H1 (cell line): ENCODE data around the gene TSKU. TPM values are rescaled to one million over a fixed set of nuclear protein-coding genes. Genes with fewer than 3 reads are reported as not detected.

Source experiments
- CTCF ChIA-PET: fragments of 300-600 bp; sonication (Branson Sonifier 250); formaldehyde crosslinking; loops from one replicate; lab custom pipeline; 2021; ENCODE audit not compliant: partially characterized antibody; lab: Charles Lee
- POLR2A ChIA-PET: fragments of 300-600 bp; sonication (Branson Sonifier 250); formaldehyde crosslinking; loops from one replicate; lab custom pipeline; 2021; ENCODE audit warnings: inconsistent platforms; ENCODE audit not compliant: partially characterized antibody; lab: Charles Lee
- DNase-seq, 2 experiments: peaks; one replicate each; pipeline versions ENCODE4 v3.0.0 to v3.0.0-alpha.2; 2010 to 2022; ENCODE audit warnings: low spot score in 2 of 2, low read depth in 1 of 2, mixed read lengths in 1 of 2
- FAIRE-seq: peaks from 2 replicates; lab custom pipeline; 2011; peaks lifted over from hg19 to GRCh38; lab: Jason Lieb, UNC
- H2AFZ ChIP-seq: 2 replicates; pipeline ENCODE4 v1.8.1; 2012; ENCODE audit warnings: low read length, inconsistent platforms
- H2AK5ac ChIP-seq: 2 replicates; pipeline ENCODE4 v1.6.1; 2013; ENCODE audit warnings: low read depth, low read length
- H2BK120ac ChIP-seq: replicated peaks from 2 replicates; pipeline ENCODE3; 2013; ENCODE audit warnings: low read depth, low read length, inconsistent platforms
- H2BK12ac ChIP-seq: 2 replicates; pipeline ENCODE4 v1.6.1; 2013; ENCODE audit warnings: low read depth, low read length
- H2BK15ac ChIP-seq: 2 replicates; pipeline ENCODE4 v1.6.1; 2013; ENCODE audit warnings: low read length
- H2BK20ac ChIP-seq: 2 replicates; pipeline ENCODE4 v1.6.1; 2013; ENCODE audit warnings: low read length
- H2BK5ac ChIP-seq: 2 replicates; pipeline ENCODE4 v1.6.1; 2013; ENCODE audit warnings: low read depth, low read length
- H3K14ac ChIP-seq: 2 replicates; pipeline ENCODE4 v1.6.1; 2013; ENCODE audit warnings: inconsistent platforms; ENCODE audit not compliant: insufficient read length
- H3K18ac ChIP-seq: 2 replicates; pipeline ENCODE4 v1.6.1; 2013; ENCODE audit warnings: low read length; ENCODE audit errors: extremely low read depth
- H3K23ac ChIP-seq: 2 replicates; pipeline ENCODE4 v1.6.1; 2013; ENCODE audit warnings: inconsistent platforms; ENCODE audit not compliant: insufficient read length
- H3K23me2 ChIP-seq: 2 replicates; pipeline ENCODE4 v1.6.1; 2013; ENCODE audit warnings: low read depth, low read length
- H3K27ac ChIP-seq: 2 replicates; pipeline ENCODE4 v1.6.1; 2011; ENCODE audit warnings: low read depth, low read length, inconsistent platforms
- H3K27me3 ChIP-seq, 4 experiments: replicated peaks in 1 of 4; 1 replicate in 1 of 4; 2 replicates in 3 of 4; pipeline versions ENCODE4 v1.6.1 to v1.8.1; 2011 to 2013; ENCODE audit warnings: low read length in 3 of 4, mild to moderate bottlenecking in 3 of 4, inconsistent platforms in 2 of 4, mixed read lengths in 2 of 4, moderate library complexity in 1 of 4; ENCODE audit not compliant: control insufficient read depth in 3 of 4, insufficient read depth in 3 of 4; ENCODE audit errors: extremely low read depth in 1 of 4
- H3K36me3 ChIP-seq, 4 experiments: 2 replicates each; pipeline versions ENCODE4 v1.6.1 to v1.8.1; 2011 to 2013; ENCODE audit warnings: mild to moderate bottlenecking in 4 of 4, low read length in 3 of 4, moderate library complexity in 2 of 4, control low read depth in 1 of 4, inconsistent platforms in 1 of 4; ENCODE audit not compliant: insufficient read depth in 4 of 4, control insufficient read depth in 2 of 4
- H3K4ac ChIP-seq: replicated peaks from 2 replicates; pipeline ENCODE3; 2013; ENCODE audit warnings: low read length, low read depth, mixed read lengths, inconsistent platforms; ENCODE audit not compliant: insufficient read length
- H3K4me1 ChIP-seq, 4 experiments: replicated peaks in 1 of 4; 1 replicate in 1 of 4; 2 replicates in 3 of 4; pipeline versions ENCODE4 v1.6.1 to v1.8.1; 2011 to 2013; ENCODE audit warnings: low read length in 3 of 4, inconsistent platforms in 2 of 4, mixed read lengths in 1 of 4; ENCODE audit not compliant: insufficient read depth in 4 of 4, control insufficient read depth in 3 of 4
- H3K4me2 ChIP-seq, 2 experiments: 2 replicates each; pipeline versions ENCODE4 v1.6.1 to v1.8.1; 2011 to 2013; ENCODE audit warnings: low read depth in 2 of 2, low read length in 2 of 2, control low read depth in 1 of 2, inconsistent platforms in 1 of 2, mild to moderate bottlenecking in 1 of 2; ENCODE audit not compliant: insufficient read depth in 1 of 2
- H3K4me3 ChIP-seq, 4 experiments: fragments of 200-600, 300-600 bp in 1 of 4; sonication (generic), shearing (Covaris generic), sonication (Bioruptor Twin) in 1 of 4; 2 replicates each; pipeline versions ENCODE4 v1.5.1 to v1.8.1; 2011 to 2016; ENCODE audit warnings: low read length in 4 of 4, low read depth in 3 of 4, control low read depth in 2 of 4, inconsistent platforms in 2 of 4, mild to moderate bottlenecking in 2 of 4, mixed read lengths in 1 of 4, moderate library complexity in 1 of 4; ENCODE audit not compliant: insufficient read depth in 2 of 4; ENCODE audit errors: extremely low read depth in 1 of 4
- H3K56ac ChIP-seq: replicated peaks from 2 replicates; pipeline ENCODE3; 2013; ENCODE audit warnings: low read depth, mild to moderate bottlenecking, mixed read lengths, low read length, inconsistent platforms; ENCODE audit not compliant: insufficient read length
- H3K79me1 ChIP-seq: 2 replicates; pipeline ENCODE4 v1.6.1; 2013; ENCODE audit warnings: low read depth, low read length, control low read depth
- H3K79me2 ChIP-seq, 2 experiments: 2 replicates each; pipeline versions ENCODE4 v1.6.1 to v1.8.1; 2012 to 2013; ENCODE audit warnings: low read length in 2 of 2, mild to moderate bottlenecking in 2 of 2, inconsistent platforms in 1 of 2; ENCODE audit not compliant: insufficient read depth in 2 of 2, control insufficient read depth in 1 of 2
- H3K9ac ChIP-seq, 4 experiments: replicated peaks in 1 of 4; 1 replicate in 1 of 4; 2 replicates in 3 of 4; pipeline versions ENCODE4 v1.6.1 to v1.8.1; 2011 to 2013; ENCODE audit warnings: low read depth in 3 of 4, low read length in 3 of 4, control low read depth in 2 of 4, mild to moderate bottlenecking in 2 of 4, moderate library complexity in 2 of 4, inconsistent platforms in 1 of 4; ENCODE audit errors: extremely low read depth in 1 of 4
- H3K9me3 ChIP-seq, 2 experiments: 2 replicates each; pipeline versions ENCODE4 v1.6.1 to v1.8.1; 2012 to 2013; ENCODE audit warnings: mild to moderate bottlenecking in 2 of 2, moderate library complexity in 2 of 2, control low read depth in 1 of 2, inconsistent platforms in 1 of 2, low read depth in 1 of 2, low read length in 1 of 2, mixed read lengths in 1 of 2; ENCODE audit not compliant: insufficient read depth in 2 of 2
- H4K20me1 ChIP-seq, 2 experiments: replicated peaks in 1 of 2; 2 replicates each; pipeline versions ENCODE3 to v1.8.1; 2011 to 2013; ENCODE audit warnings: inconsistent platforms in 2 of 2, low read length in 2 of 2, mild to moderate bottlenecking in 1 of 2; ENCODE audit not compliant: insufficient read depth in 2 of 2, control insufficient read depth in 1 of 2
- H4K5ac ChIP-seq: 2 replicates; pipeline ENCODE4 v1.6.1; 2013; ENCODE audit warnings: low read length, low read depth, mixed read lengths, inconsistent platforms; ENCODE audit not compliant: insufficient read length
- H4K8ac ChIP-seq: 2 replicates; pipeline ENCODE4 v1.8.0; 2013; ENCODE audit warnings: mild to moderate bottlenecking, moderate library complexity, low read length, inconsistent platforms; ENCODE audit not compliant: insufficient read depth; ENCODE audit errors: extremely low read depth
- H4K91ac ChIP-seq: replicated peaks from 2 replicates; pipeline ENCODE3; 2013; ENCODE audit warnings: low read length, mixed read lengths, inconsistent platforms; ENCODE audit not compliant: insufficient read length
- WGBS, 2 experiments: shearing (Covaris generic) in 1 of 2; methylation state at CpG; one replicate each; pipeline versions ENCODE4 v1.1.6 to v1.1.7; 2013 to 2015; ENCODE audit warnings: low lambda C conversion rate in 2 of 2, mixed read lengths in 2 of 2, inconsistent platforms in 1 of 2, low coverage in 1 of 2, missing lambda C conversion rate in 1 of 2; ENCODE audit not compliant: insufficient replicate concordance in 2 of 2, insufficient coverage in 1 of 2, insufficient read length in 1 of 2; ENCODE audit errors: extremely low coverage in 1 of 2, missing lambda C conversion rate in 1 of 2; 5-methylcytosine and 5-hydroxymethylcytosine counted together
- polyA plus RNA-seq, 7 experiments: library from polyadenylated mRNA; depleted of rRNA in 3 of 7; stranded (reverse) in 5 of 7; unstranded in 2 of 7; fragments of >200 nt in 5 of 7; fragments of 200-250 nt in 2 of 7; gene quantifications; 1 replicate in 5 of 7; 2 replicates in 1 of 7; 4 replicates in 1 of 7; pipeline versions ENCODE4 v1.2.1 to v1.2.3, GENCODE V29; 2011 to 2013; ENCODE audit warnings: missing spikeins in 2 of 7, mixed read lengths in 2 of 7
- total RNA-seq: library from RNA; stranded (reverse); fragmentation: NEBNext Ultra II Directional; extraction: Animal tissue kit (Norgen Biotek cat#: 25700); gene quantifications from 2 replicates; pipeline ENCODE4 v1.2.1, GENCODE V29; 2021

The TSKU gene
- total and polyA plus RNA-seq, 2 of the 8 experiments (the other 6 are each of a cell fraction or from before 2014, with no cell fraction given), result 22.8 to 28.4 TPM

DNA sequence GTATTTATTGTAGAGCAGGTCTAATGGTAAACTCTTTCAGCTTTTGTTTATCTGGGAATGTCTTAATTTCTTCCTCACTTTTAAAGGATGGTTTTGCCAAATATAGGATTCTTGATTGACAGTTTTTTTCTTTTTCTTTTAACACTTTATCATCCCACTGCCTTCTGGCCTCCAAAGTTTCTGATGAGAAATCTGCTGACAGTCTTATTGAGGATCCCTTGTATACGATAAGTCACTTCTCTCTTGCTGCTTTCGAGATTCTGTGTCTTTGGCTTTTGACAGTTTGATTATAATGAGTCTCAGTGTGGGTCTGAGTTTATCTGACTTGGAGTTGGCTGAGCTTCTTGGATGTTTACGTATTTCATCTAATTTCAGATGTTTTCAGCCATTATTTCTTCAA lies 6.7 kb upstream of the TSKU start:
- Histone ChIP-seq H3K4me1 (peaks cover 2 to 10% (median 5%) of the 10 kb centered on the region in 4 experiments), H2AK5ac (no peak overlapping the region), H3K9me3 (peaks cover 11 to 20% of the 10 kb centered on the region in 2 experiments), H2BK20ac (no peak overlapping the region), H3K79me1 (no peaks in the 10 kb centered on the region), H4K5ac (no peak overlapping the region), H2BK5ac (no peak overlapping the region), H3K4me2 (no peak overlapping the region), H3K14ac (no peak overlapping the region), H3K79me2 (no peaks in the 10 kb centered on the region), H3K4ac (no peak overlapping the region), H3K56ac (no peak overlapping the region), H3K18ac (no peak overlapping the region), H2BK120ac (no peak overlapping the region), H3K23ac (no peak overlapping the region), H2BK15ac (no peak overlapping the region), H2BK12ac (no peak overlapping the region), H3K27me3 (no peaks in the 10 kb centered on the region), H3K4me3 (no peak overlapping the region), H3K36me3 (0 out of 8 replicates have a peak, but pooled peaks cover 0 to 4% (median 0%) of the 10 kb centered on the region in 4 experiments), H3K27ac (no peak overlapping the region), H2AFZ (no peak overlapping the region), H4K8ac (no peak overlapping the region), H4K20me1 (no peaks in the 10 kb centered on the region), H3K9ac (no peak overlapping the region), H4K91ac (no peak overlapping the region), H3K23me2 (0 out of 2 replicates have a peak, but pooled peaks cover 5% of the 10 kb centered on the region)
- FAIRE-seq (no peak), DNase-seq (no peak)
- ChIA-PET POLR2A (no interaction called here), CTCF (interaction anchor here (1.0 to 1.1 kb wide), 2 partner anchors 11 to 42 kb away, joined by 3 read pairs; no protein-coding TSS in a partner anchor)
- 91% methylated on average over 3 of the region's 3 CpGs; no CpG with 5 or more reads in 1 of the 2 experiments for WGBS, 2 experiments
